ENCODE data around the gene ECSIT. TPM values are rescaled to one million over a fixed set of nuclear protein-coding genes. Genes with fewer than 3 reads are reported as not detected.
"Not testable (repeated sequence)": the region's sequence is repeated elsewhere in the genome, so short reads cannot be mapped to it uniquely, and the experiment has no call there.

Gene ECSIT
- total and polyA plus RNA-seq, 3 donors from 2014 or later: 28.9 to 58.7 (median 45.4) TPM

GRCh38 chr19:11461453-11461852, 67.5 kb downstream of the ECSIT start:
- H3K4me1 ChIP-seq: no peaks in the 10 kb centered on the region
- no peaks in the 10 kb centered on the region for H3K27me3 ChIP-seq
- 49 to 53% methylated on average over 2 of the region's 2 CpGs for WGBS, 2 donors
- TF ChIP-seq CTCF (IDR thresholded peaks at IDR 0.05) (no peak), POLR2A (IDR thresholded peaks at IDR 0.05) (no peak)
- no peaks in the 10 kb centered on the region for H3K9me3 ChIP-seq
- DNase-seq: no peak
- H3K27ac ChIP-seq: no peak overlapping the region
- intact Hi-C loops (cut with DNase I; ENCODE audit: low total_unique reads): no loop called here
- H3K36me3 ChIP-seq (ENCODE audit: low read depth, missing control alignments): no peaks in the 10 kb centered on the region
- no peak overlapping the region for H3K4me3 ChIP-seq

GRCh38 chr19:11460207-11460606, 68.7 kb downstream of the ECSIT start:
- Histone ChIP-seq H3K27me3 (no peaks in the 10 kb centered on the region), H3K9me3 (no peaks in the 10 kb centered on the region), H3K36me3 (ENCODE audit: low read depth, missing control alignments) (no peaks in the 10 kb centered on the region), H3K27ac (no peak overlapping the region), H3K4me1 (no peaks in the 10 kb centered on the region), H3K4me3 (no peak overlapping the region)
- DNase-seq: no peak
- TF ChIP-seq POLR2A (IDR thresholded peaks at IDR 0.05) (no peak), CTCF (IDR thresholded peaks at IDR 0.05) (no peak)
- WGBS, 2 donors: 59 to 76% methylated on average over 4 of the region's 4 CpGs
- intact Hi-C loops (cut with DNase I; ENCODE audit: low total_unique reads): no loop called here

- H3K36me3 ChIP-seq (ENCODE audit: low read depth, missing control alignments); intact Hi-C loops (cut with DNase I; ENCODE audit: low total_unique reads): not testable (repeated sequence)
- WGBS, 2 donors: 84 to 86% methylated on average over 11 of the region's 11 CpGs
Measured at GRCh38 chr19:11458912-11459311, 70.0 kb downstream of the ECSIT start.

GRCh38 chr19:11458236-11458900, 70.6 kb downstream of the ECSIT start:
- 89 to 92% methylated on average over 18 to 19 of the region's 19 CpGs for WGBS, 2 donors
- Histone ChIP-seq H3K4me3 (no peak overlapping the region), H3K27ac (no peak overlapping the region), H3K36me3 (ENCODE audit: low read depth, missing control alignments) (no peaks in the 10 kb centered on the region), H3K9me3 (no peaks in the 10 kb centered on the region), H3K27me3 (no peaks in the 10 kb centered on the region), H3K4me1 (no peaks in the 10 kb centered on the region)
- TF ChIP-seq CTCF (IDR thresholded peaks at IDR 0.05) (no peak), POLR2A (IDR thresholded peaks at IDR 0.05) (no peak)
- intact Hi-C loops (cut with DNase I; ENCODE audit: low total_unique reads): no loop called here
- DNase-seq: no peak

More at GRCh38 chr19:11458912-11459311, 70.0 kb downstream of the ECSIT start:
- H3K4me1 ChIP-seq, H3K27ac ChIP-seq, DNase-seq, H3K9me3 ChIP-seq, H3K27me3 ChIP-seq, H3K4me3 ChIP-seq: not testable (repeated sequence)

- no peaks in the 10 kb centered on the region for H3K36me3 ChIP-seq (ENCODE audit: low read depth, missing control alignments)
- H3K9me3 ChIP-seq: no peaks in the 10 kb centered on the region
- H3K27ac ChIP-seq: no peak overlapping the region
- 86 to 94% methylated on average over 6 to 20 of the region's 20 CpGs for WGBS, 2 donors
- H3K4me3 ChIP-seq: no peak overlapping the region
- H3K27me3 ChIP-seq: no peaks in the 10 kb centered on the region
- intact Hi-C loops (cut with DNase I; ENCODE audit: low total_unique reads): no loop called here
- TF ChIP-seq POLR2A (IDR thresholded peaks at IDR 0.05) (no peak), CTCF (IDR thresholded peaks at IDR 0.05) (no peak)
- no peaks in the 10 kb centered on the region for H3K4me1 ChIP-seq
- no peak for DNase-seq
Measured at GRCh38 chr19:11457831-11458230, 71.1 kb downstream of the ECSIT start.
